ENCODE results near the gene SLC7A8.

DNA sequence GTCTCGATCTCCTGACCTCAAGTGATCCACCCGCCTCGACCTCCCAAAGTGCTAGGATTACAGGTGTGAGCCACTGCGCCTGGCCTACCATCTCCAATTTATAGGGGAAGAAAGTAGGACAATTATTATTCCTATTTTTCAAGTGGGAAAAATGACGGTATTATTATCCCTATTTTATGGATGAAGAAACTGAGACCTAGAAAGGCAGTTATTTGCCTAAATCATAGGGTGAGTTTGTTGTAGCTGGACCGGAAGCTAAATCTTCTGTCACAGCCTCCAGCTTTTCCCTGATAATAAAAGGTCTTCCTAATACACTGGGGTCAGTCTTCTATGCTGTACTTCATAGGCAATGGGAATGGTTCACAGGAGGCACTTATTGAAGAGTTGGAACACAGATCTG lies 13.8 kb downstream of the SLC7A8 start:
- no peak for TF ChIP-seq SIN3A (IDR thresholded peaks at IDR 0.05; ENCODE audit: borderline replicate concordance, insufficient read depth, low read depth, low read length)
- TF ChIP-seq, protein P1, sequence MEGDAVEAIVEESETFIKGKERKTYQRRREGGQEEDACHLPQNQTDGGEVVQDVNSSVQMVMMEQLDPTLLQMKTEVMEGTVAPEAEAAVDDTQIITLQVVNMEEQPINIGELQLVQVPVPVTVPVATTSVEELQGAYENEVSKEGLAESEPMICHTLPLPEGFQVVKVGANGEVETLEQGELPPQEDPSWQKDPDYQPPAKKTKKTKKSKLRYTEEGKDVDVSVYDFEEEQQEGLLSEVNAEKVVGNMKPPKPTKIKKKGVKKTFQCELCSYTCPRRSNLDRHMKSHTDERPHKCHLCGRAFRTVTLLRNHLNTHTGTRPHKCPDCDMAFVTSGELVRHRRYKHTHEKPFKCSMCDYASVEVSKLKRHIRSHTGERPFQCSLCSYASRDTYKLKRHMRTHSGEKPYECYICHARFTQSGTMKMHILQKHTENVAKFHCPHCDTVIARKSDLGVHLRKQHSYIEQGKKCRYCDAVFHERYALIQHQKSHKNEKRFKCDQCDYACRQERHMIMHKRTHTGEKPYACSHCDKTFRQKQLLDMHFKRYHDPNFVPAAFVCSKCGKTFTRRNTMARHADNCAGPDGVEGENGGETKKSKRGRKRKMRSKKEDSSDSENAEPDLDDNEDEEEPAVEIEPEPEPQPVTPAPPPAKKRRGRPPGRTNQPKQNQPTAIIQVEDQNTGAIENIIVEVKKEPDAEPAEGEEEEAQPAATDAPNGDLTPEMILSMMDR (IDR thresholded peaks at IDR 0.05): no peak
